ENCODE results near the gene ACTR3C.
"Not testable (repeated sequence)": the region's sequence is repeated elsewhere in the genome, so short reads cannot be mapped to it uniquely, and the experiment has no call there.

Gene ACTR3C

GRCh38 chr7:150314639-150315239 is 8.6 kb downstream of the ACTR3C start:
- TF ChIP-seq CTCF (IDR thresholded peaks at IDR 0.05; ENCODE audit: low read depth, low read length, missing control alignments), result no peak
- no peak for DNase-seq (ENCODE audit: extremely low read depth, low read depth)
- no peak overlapping the region for H3K4me3 ChIP-seq (replicated peaks; ENCODE audit: low read depth, low read length)

GRCh38 chr7:150313870-150314269 is 9.5 kb downstream of the ACTR3C start:
- TF ChIP-seq CTCF (IDR thresholded peaks at IDR 0.05; ENCODE audit: low read depth, low read length, missing control alignments), result no peak
- no peak overlapping the region for H3K4me3 ChIP-seq (replicated peaks; ENCODE audit: low read depth, low read length)
- DNase-seq (ENCODE audit: extremely low read depth, low read depth), result no peak

GRCh38 chr7:150313367-150313809 is 10.0 kb downstream of the ACTR3C start:
- no peak overlapping the region for H3K4me3 ChIP-seq (replicated peaks; ENCODE audit: low read depth, low read length)

GRCh38 chr7:150312649-150313366 is 10.5 kb downstream of the ACTR3C start:
- DNase-seq (ENCODE audit: extremely low read depth, low read depth); H3K4me3 ChIP-seq (replicated peaks; ENCODE audit: low read depth, low read length): not testable (repeated sequence)

More at GRCh38 chr7:150313367-150313809, 10.0 kb downstream of the ACTR3C start:
- no peak for DNase-seq (ENCODE audit: extremely low read depth, low read depth)
- no peak for TF ChIP-seq CTCF (IDR thresholded peaks at IDR 0.05; ENCODE audit: low read depth, low read length, missing control alignments)

- H3K4me3 ChIP-seq (replicated peaks; ENCODE audit: low read depth, low read length), result no peak overlapping the region
- no peak for DNase-seq (ENCODE audit: extremely low read depth, low read depth)
- TF ChIP-seq CTCF (IDR thresholded peaks at IDR 0.05; ENCODE audit: low read depth, low read length, missing control alignments), result no peak
Observed at GRCh38 chr7:150311711-150312110, 11.6 kb downstream of the ACTR3C start.

GRCh38 chr7:150311146-150311545 is 12.2 kb downstream of the ACTR3C start:
- no peak for DNase-seq (ENCODE audit: extremely low read depth, low read depth)
- H3K4me3 ChIP-seq (replicated peaks; ENCODE audit: low read depth, low read length), result no peak overlapping the region
- no peak for TF ChIP-seq CTCF (IDR thresholded peaks at IDR 0.05; ENCODE audit: low read depth, low read length, missing control alignments)

- no peak for TF ChIP-seq CTCF (IDR thresholded peaks at IDR 0.05; ENCODE audit: low read depth, low read length, missing control alignments)
- no peak overlapping the region for H3K4me3 ChIP-seq (replicated peaks; ENCODE audit: low read depth, low read length)
- DNase-seq (ENCODE audit: extremely low read depth, low read depth), result no peak
Observed at GRCh38 chr7:150308575-150308974, 14.8 kb downstream of the ACTR3C start.
